GM12873 (cell line): ENCODE results near the gene CRYL1.

ENCODE experiments used
- CTCF ChIP-seq: IDR thresholded peaks from 2 replicates; pipeline ENCODE4 v1.5.1; 2012; ENCODE audit warnings: low read depth, mild to moderate bottlenecking, moderate library complexity, low read length, control low read depth; ENCODE audit not compliant: insufficient read depth; ENCODE audit errors: missing control alignments

Gene CRYL1

DNA sequence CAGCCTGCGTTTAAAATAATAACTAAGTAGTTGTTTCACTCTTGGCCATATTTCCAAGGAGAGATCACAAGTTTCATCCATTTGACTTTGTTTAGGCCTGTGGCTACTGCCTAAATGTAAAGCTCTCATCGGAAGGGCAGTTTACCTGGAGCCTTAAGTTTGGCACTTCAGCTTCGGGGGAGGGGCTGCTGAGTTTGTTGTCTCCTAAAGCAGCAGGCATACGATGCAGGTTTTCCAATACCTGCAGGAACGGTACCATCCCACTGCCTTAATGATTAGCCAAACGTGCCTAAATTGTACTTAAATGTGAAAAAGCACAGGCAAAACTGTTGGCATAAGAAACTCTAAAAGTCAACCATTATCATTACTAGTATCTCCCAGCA, 63.1 kb downstream of the CRYL1 start:
- TF ChIP-seq CTCF: no peak

DNA sequence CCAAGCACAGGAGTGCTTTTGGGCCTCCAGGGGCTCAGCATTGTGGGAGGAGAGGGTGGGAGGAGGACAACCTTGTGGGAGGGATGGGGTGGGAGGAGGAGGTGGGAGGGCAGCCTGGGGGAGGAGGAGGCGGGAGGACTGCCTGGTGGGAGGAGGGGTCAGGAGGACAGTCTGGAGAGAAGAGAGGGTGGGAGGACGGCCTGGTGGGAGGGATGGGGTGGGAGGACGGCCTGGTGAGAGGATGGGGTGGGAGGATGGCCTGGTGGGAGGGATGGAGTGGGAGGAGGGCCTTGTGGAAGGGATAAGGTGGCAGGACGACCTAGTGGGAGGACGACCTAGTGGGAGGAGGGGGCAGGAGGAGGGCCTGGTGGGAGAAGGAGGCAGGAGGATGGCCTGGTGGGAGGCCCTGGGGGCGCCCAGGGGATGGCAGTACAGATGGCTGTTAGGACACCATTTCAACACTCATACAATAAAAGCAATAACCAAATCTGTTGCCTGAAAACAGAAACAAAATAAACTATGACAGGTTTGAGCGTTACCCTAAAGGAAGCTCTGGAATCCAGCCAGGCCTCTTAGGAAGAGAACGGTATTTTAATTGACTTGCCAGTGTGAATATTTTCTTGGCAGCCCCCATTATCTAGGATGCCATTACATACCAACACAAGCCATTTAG, 63.7 kb downstream of the CRYL1 start:
- no peak for TF ChIP-seq CTCF

DNA sequence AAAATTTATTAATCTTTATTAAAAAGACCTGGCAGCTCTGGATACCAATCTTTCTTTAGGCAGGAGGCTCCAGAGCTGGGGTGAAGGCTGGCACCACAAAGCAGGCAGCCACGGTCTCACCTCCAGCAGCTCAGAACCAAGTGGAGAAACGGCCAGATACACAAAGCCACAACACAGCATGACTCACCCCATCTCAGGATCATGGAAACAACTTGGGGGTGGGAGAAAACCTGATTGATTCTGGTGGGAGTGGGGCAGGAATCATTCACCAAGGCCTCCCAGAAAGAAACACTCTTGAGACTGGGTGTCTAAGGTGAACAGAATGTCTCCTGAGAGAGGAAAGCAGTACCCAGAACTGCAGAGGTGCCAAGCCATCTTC, 64.2 kb downstream of the CRYL1 start:
- TF ChIP-seq CTCF: no peak

- TF ChIP-seq CTCF: no peak
Observed at GRCh38 chr13:20460761-20461160, 64.9 kb downstream of the CRYL1 start.

- no peak for TF ChIP-seq CTCF
Observed at GRCh38 chr13:20457670-20458069, 68.0 kb downstream of the CRYL1 start.

DNA sequence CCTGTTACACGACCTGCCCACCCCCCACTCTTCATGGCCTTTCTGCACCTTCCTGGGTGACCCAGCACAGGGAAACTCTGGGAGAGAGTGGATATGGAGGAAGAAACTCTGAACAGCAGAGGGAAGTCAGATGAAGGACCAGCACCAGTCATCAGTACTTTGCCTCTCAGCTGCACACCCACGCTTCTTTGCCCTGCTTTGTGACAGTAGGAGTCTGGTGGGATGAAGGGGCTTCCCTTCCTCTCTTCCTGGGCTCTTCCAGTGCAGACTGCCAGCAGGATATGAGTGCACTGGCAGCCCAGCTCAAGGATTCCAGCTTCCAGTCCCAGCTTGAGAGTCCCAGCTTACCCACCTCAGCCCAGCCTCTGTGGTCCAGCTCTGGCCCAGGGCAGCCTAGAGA, 68.9 kb downstream of the CRYL1 start:
- TF ChIP-seq CTCF: no peak

GRCh38 chr13:20451397-20451796, 74.3 kb downstream of the CRYL1 start:
- no peak for TF ChIP-seq CTCF
